Measurements from ENCODE around the gene EMC10.

Gene EMC10

DNA sequence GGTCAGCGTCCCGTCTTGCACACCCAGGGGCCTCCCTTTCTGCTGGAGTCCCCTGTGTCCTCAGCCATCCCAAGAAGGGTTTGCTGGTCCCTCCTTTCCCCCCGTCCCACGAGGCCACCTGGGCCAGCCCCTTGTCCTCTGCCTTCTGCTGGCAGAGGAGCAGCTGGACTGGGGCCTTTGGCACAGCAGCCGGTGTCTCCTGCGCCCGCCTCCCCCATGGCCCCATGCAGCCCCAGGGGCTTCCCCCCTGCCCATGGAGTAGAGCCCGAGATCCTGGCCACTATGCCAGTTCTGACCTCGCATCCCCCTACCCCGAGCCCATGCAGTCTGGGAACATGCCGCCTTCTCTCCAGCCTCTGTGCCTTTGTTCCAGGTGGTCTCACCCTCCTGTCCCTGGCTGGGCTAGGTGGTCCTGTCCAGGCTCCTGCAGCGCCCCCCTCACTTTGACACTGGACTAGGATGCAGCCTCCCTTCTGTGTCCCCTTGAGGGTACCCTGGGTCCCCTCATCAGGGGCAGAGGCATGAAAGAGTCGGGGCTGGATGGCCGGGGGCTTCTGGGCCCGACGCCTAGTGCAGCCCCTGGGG lies 6.1 kb downstream of the EMC10 start:
- TF ChIP-seq, protein P1, sequence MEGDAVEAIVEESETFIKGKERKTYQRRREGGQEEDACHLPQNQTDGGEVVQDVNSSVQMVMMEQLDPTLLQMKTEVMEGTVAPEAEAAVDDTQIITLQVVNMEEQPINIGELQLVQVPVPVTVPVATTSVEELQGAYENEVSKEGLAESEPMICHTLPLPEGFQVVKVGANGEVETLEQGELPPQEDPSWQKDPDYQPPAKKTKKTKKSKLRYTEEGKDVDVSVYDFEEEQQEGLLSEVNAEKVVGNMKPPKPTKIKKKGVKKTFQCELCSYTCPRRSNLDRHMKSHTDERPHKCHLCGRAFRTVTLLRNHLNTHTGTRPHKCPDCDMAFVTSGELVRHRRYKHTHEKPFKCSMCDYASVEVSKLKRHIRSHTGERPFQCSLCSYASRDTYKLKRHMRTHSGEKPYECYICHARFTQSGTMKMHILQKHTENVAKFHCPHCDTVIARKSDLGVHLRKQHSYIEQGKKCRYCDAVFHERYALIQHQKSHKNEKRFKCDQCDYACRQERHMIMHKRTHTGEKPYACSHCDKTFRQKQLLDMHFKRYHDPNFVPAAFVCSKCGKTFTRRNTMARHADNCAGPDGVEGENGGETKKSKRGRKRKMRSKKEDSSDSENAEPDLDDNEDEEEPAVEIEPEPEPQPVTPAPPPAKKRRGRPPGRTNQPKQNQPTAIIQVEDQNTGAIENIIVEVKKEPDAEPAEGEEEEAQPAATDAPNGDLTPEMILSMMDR (IDR thresholded peaks at IDR 0.05) = no peak
- Histone ChIP-seq H3K36me3 (ENCODE audit: control insufficient read depth, insufficient read depth, low read length) (no peaks in the 10 kb centered on the region), H3K4me1 (peaks cover 11% of the 10 kb centered on the region), H3K4me3 (ENCODE audit: low read depth, low read length) (no peak overlapping the region), H3K27me3 (ENCODE audit: control insufficient read depth, insufficient read depth, low read length) (peaks cover 6% of the 10 kb centered on the region), H3K4me2 (ENCODE audit: low read length) (no peak overlapping the region), H2AFZ (no peak overlapping the region), H3K27ac (no peak overlapping the region), H3K9me3 (ENCODE audit: control insufficient read depth, low read length) (peaks cover 5% of the 10 kb centered on the region), H3K9ac (no peak overlapping the region), H3K79me2 (peaks cover 27% of the 10 kb centered on the region)

DNA sequence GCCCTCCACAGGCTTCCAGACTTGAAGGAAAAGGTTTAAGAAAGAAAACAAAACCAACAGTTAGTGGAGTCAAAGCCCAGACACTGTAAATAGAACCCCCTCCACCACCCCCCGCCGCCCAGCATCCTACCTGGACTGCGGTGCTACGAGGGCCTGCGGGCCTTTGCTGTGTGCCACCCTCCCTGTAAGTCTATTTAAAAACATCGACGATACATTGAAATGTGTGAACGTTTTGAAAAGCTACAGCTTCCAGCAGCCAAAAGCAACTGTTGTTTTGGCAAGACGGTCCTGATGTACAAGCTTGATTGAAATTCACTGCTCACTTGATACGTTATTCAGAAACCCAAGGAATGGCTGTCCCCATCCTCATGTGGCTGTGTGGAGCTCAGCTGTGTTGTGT lies 6.6 kb downstream of the EMC10 start:
- Histone ChIP-seq H3K4me2 (ENCODE audit: low read length) (no peak overlapping the region), H3K9ac (no peak overlapping the region), H3K9me3 (ENCODE audit: control insufficient read depth, low read length) (peaks cover 5% of the 10 kb centered on the region), H3K27ac (no peak overlapping the region), H3K36me3 (ENCODE audit: control insufficient read depth, insufficient read depth, low read length) (no peaks in the 10 kb centered on the region), H3K4me1 (peaks cover 6% of the 10 kb centered on the region), H2AFZ (no peak overlapping the region), H3K79me2 (peaks cover 21% of the 10 kb centered on the region), H3K4me3 (ENCODE audit: low read depth, low read length) (no peak overlapping the region), H3K27me3 (ENCODE audit: control insufficient read depth, insufficient read depth, low read length) (peaks cover 6% of the 10 kb centered on the region)
- TF ChIP-seq, protein P1 (IDR thresholded peaks at IDR 0.05) = no peak

DNA sequence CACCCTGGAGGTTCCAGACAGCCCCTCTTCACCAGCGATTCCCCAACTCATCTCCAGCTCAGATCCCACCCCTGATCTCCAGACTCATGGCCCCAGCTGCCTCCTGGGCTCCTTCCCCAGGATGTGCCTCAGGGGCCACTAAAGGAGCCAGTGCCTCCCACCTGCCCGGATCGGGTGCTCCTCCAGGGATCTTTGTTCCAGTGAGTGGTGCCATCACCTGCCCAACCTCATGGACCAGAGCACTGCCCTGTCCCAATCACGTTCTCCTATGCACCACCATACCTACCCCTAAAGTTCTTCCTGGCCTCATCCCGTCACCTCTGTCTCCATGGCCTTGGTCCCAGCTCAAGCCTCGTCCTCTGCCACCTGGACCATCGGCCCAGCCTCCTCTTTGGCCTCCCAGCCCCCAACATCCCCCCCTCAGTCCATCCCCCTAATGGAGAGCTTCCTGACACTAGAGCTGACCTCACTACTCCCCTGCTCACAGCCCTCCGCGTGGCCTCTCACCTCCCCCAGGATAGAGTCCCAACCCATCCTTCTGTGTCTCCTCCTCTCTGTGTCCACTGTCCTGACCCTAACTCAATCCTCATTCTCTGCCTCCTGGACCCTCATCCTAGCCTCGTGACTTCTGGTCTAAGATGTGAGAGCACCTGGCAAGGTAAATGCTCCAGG lies 9.1 kb downstream of the EMC10 start:
- Histone ChIP-seq H3K27me3 (ENCODE audit: control insufficient read depth, insufficient read depth, low read length) (peaks cover 6% of the 10 kb centered on the region), H3K4me2 (ENCODE audit: low read length) (no peak overlapping the region), H3K36me3 (ENCODE audit: control insufficient read depth, insufficient read depth, low read length) (no peaks in the 10 kb centered on the region), H3K4me3 (ENCODE audit: low read depth, low read length) (no peak overlapping the region), H3K4me1 (peaks cover 3% of the 10 kb centered on the region), H3K27ac (no peak overlapping the region), H3K79me2 (peaks cover 5% of the 10 kb centered on the region), H3K9me3 (ENCODE audit: control insufficient read depth, low read length) (peaks cover 5% of the 10 kb centered on the region), H3K9ac (no peak overlapping the region), H2AFZ (no peak overlapping the region)
- TF ChIP-seq, protein P1 (IDR thresholded peaks at IDR 0.05) = no peak

DNA sequence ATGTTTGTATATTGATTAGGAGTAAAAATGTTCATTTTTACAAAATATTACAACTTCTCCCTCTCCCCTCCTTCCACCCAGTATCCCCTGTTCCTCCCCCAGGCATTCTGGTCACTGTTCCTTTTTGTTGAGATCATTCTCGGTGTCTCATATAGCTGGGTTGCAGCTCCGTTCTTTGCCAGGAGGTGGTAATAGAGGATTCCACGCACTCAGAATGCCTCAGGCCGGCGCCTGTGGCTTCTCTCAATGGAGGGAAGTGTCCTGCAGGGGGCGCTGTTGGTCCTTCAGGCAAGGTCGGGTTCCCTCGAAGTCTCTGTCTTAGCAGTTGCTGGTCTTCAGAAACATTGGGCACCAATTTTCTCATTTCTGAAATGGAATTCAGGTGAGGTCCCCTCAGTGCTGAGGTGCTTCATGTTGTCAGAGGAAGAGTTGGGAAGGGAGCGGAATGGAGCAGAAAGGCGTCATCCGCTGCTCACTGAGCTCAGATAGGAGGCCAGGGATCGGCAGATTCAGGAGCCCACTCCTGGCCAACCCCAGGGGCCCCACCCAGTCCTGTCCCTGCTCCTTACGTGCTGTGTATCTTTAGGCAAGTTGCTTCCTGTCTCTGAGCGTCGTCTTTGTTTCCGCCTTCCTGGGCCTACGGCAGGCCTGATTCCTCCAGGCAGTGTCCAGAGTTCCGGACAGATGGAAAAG lies 10.7 kb downstream of the EMC10 start:
- Histone ChIP-seq H3K9ac (no peak overlapping the region), H3K4me3 (ENCODE audit: low read depth, low read length) (no peak overlapping the region), H2AFZ (no peak overlapping the region), H3K27me3 (ENCODE audit: control insufficient read depth, insufficient read depth, low read length) (peaks cover 6% of the 10 kb centered on the region), H3K9me3 (ENCODE audit: control insufficient read depth, low read length) (peaks cover 5% of the 10 kb centered on the region), H3K27ac (no peak overlapping the region), H3K36me3 (ENCODE audit: control insufficient read depth, insufficient read depth, low read length) (no peaks in the 10 kb centered on the region), H3K79me2 (peaks cover 5% of the 10 kb centered on the region), H3K4me1 (peaks cover 3% of the 10 kb centered on the region), H3K4me2 (ENCODE audit: low read length) (no peak overlapping the region)
- TF ChIP-seq, protein P1 (IDR thresholded peaks at IDR 0.05) = peak; percentile 12
